GM23338 (cell line): ENCODE measurements around the gene TMEM51. TPM values are rescaled to one million over a fixed set of nuclear protein-coding genes. Genes with fewer than 3 reads are reported as not detected.

Experiments
- ATAC-seq: fragments of 200-7000 bp; cut with Tn5 transposase; 3 replicates; pipeline ENCODE4 v1.9.1; 2020
- DNase-seq: peaks from one replicate; pipeline ENCODE4 v3.0.0-alpha.2; 2015; ENCODE audit warnings: low spot score
- H2AFZ ChIP-seq: fragments of 200-600 bp; sonication (generic); 2 replicates; pipeline ENCODE4 v1.8.0; 2016; ENCODE audit warnings: antibody characterized with exemption, mild to moderate bottlenecking, moderate library complexity
- H3F3A ChIP-seq: fragments of 200-600 bp; sonication (generic); replicated peaks from 2 replicates; pipeline ENCODE4 v1.8.0; 2017; ENCODE audit warnings: antibody characterized with exemption, mixed run types, low read depth
- H3K27ac ChIP-seq: fragments of 200-600 bp; sonication (generic); 2 replicates; pipeline ENCODE4 v1.6.1; 2016; ENCODE audit warnings: low read depth
- H3K27me3 ChIP-seq: fragments of 200-600 bp; sonication (generic); 2 replicates; pipeline ENCODE4 v1.8.0; 2016; ENCODE audit warnings: mild to moderate bottlenecking, mixed run types, moderate library complexity; ENCODE audit not compliant: insufficient read depth
- H3K36me3 ChIP-seq: fragments of 200-600 bp; sonication (generic); 2 replicates; pipeline ENCODE4 v1.8.0; 2016; ENCODE audit warnings: mild to moderate bottlenecking; ENCODE audit not compliant: insufficient read depth
- H3K4me1 ChIP-seq: fragments of 200-600 bp; sonication (generic); 2 replicates; pipeline ENCODE4 v1.8.0; 2016; ENCODE audit warnings: mild to moderate bottlenecking, moderate library complexity; ENCODE audit not compliant: insufficient read depth
- H3K4me2 ChIP-seq: fragments of 200-600 bp; sonication (generic); 2 replicates; pipeline ENCODE4 v1.7.1; 2017; ENCODE audit warnings: mixed run types
- H3K4me3 ChIP-seq: fragments of 200-600 bp; sonication (generic); 2 replicates; pipeline ENCODE4 v1.6.1; 2016; ENCODE audit warnings: mixed run types
- H3K79me2 ChIP-seq: fragments of 200-600 bp; sonication (generic); replicated peaks from 2 replicates; pipeline ENCODE4 v1.8.0; 2017; ENCODE audit warnings: mild to moderate bottlenecking; ENCODE audit not compliant: insufficient read depth
- H3K9me2 ChIP-seq: fragments of 200-600 bp; sonication (generic); 2 replicates; pipeline ENCODE4 v1.8.0; 2017; ENCODE audit not compliant: insufficient read depth
- H4K20me1 ChIP-seq: fragments of 200-600 bp; sonication (generic); replicated peaks from 2 replicates; pipeline ENCODE4 v1.8.0; 2017; ENCODE audit warnings: mild to moderate bottlenecking; ENCODE audit not compliant: insufficient read depth
- H3K27ac Mint-ChIP-seq: 2 replicates; pipeline ENCODE4 v1.8.0; 2020; ENCODE audit warnings: inconsistent platforms, mild to moderate bottlenecking, moderate library complexity, mixed read lengths
- H3K27me3 Mint-ChIP-seq: 3 replicates; pipeline ENCODE4 v1.8.0; 2022; ENCODE audit warnings: low read depth, mild to moderate bottlenecking, moderate library complexity, mixed read lengths, inconsistent platforms; ENCODE audit not compliant: insufficient read depth, poor library complexity
- H3K36me3 Mint-ChIP-seq: 3 replicates; pipeline ENCODE4 v1.8.0; 2021; ENCODE audit warnings: low read depth, mild to moderate bottlenecking, inconsistent platforms, moderate library complexity, mixed read lengths
- H3K4me1 Mint-ChIP-seq: 3 replicates; pipeline ENCODE4 v1.8.0; 2020; ENCODE audit warnings: mild to moderate bottlenecking, inconsistent platforms, mixed read lengths
- H3K4me3 Mint-ChIP-seq: 3 replicates; pipeline ENCODE4 v1.8.0; 2021; ENCODE audit warnings: moderate library complexity, mild to moderate bottlenecking, inconsistent platforms, mixed read lengths
- H3K9me3 Mint-ChIP-seq: 3 replicates; pipeline ENCODE4 v1.8.0; 2020; ENCODE audit warnings: moderate library complexity, mild to moderate bottlenecking, inconsistent platforms, mixed read lengths
- CTCF ChIP-seq, 2 experiments: fragments of 200-600 bp in 1 of 2; sonication (generic) in 1 of 2; conservative IDR thresholded peaks; 2 replicates each; pipeline versions ENCODE4 v1.5.1 to v1.6.1; 2016 to 2017; ENCODE audit warnings: antibody characterized with exemption in 2 of 2, low read depth in 2 of 2, mild to moderate bottlenecking in 2 of 2, moderate library complexity in 1 of 2
- ETS1 ChIP-seq: IDR thresholded peaks from 2 replicates; pipeline ENCODE4 v1.6.1; 2016; ENCODE audit warnings: antibody characterized with exemption
- EZH2phosphoT487 ChIP-seq: fragments of 200-600 bp; sonication (generic); IDR thresholded peaks from one replicate; pipeline ENCODE4 v1.8.1; 2018; ENCODE audit warnings: antibody characterized with exemption; ENCODE audit not compliant: unreplicated experiment
- JUNB ChIP-seq: IDR thresholded peaks from one replicate; pipeline ENCODE4 v1.6.1; 2016; ENCODE audit warnings: antibody characterized with exemption; ENCODE audit not compliant: unreplicated experiment
- POLR2AphosphoS5 ChIP-seq: IDR thresholded peaks from 2 replicates; pipeline ENCODE4 v1.6.1; 2016; ENCODE audit warnings: antibody characterized with exemption, low read depth
- STAT1 ChIP-seq: IDR thresholded peaks from one replicate; pipeline ENCODE4 v1.6.1; 2016; ENCODE audit warnings: antibody characterized with exemption; ENCODE audit not compliant: unreplicated experiment
- ZNF331 ChIP-seq: fragments of 250-450 bp; sonication (Bioruptor Pico); IDR thresholded peaks from 2 replicates; pipeline ENCODE4 v1.5.0; 2020; ENCODE audit warnings: low read depth, mild to moderate bottlenecking, moderate library complexity
- polyA plus RNA-seq: library from polyadenylated mRNA; unstranded; fragments of >200 nt; fragmentation: Nextera tagmentation; extraction: Ambion mirVana; gene quantifications from 2 replicates; pipeline ENCODE4 v1.2.1, GENCODE V29; 2016
- total RNA-seq: library from RNA; depleted of rRNA; stranded (reverse); fragments of >200 nt; shearing (Covaris generic); gene quantifications from 2 replicates; pipeline ENCODE4 v1.2.3, GENCODE V29; 2014
- TF ChIP-seq, protein P1 (sequence below): fragments of 250-450 bp; sonication (Bioruptor Pico); IDR thresholded peaks from 2 replicates; pipeline ENCODE4 v1.5.0; 2020; ENCODE audit warnings: mild to moderate bottlenecking, moderate library complexity

Gene TMEM51
- total and polyA plus RNA-seq, 2 experiments from 2014 or later: 4.0 to 5.2 TPM

DNA sequence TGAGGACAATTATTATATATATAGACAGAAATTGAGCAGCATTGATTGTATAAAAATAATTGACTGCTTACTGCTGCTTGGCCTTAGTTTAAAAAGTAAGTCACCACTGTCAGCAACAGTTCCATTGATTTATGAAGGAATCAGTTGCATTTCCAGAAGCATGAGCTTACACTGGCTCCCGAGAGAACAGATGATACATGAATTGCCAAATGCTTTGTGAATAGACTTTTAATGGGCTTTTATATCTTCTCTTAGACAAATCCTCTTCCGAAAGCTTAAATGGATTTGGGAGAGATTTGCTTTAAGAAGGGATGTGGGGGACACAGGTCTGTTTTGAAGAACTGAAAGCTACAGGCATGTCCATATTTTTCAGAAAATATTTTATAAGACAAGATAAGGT, 101.0 kb downstream of the TMEM51 start:
- Mint-ChIP-seq H3K4me1 (peaks cover 7% of the 10 kb centered on the region), H3K27ac (no peak overlapping the region), H3K9me3 (no peaks in the 10 kb centered on the region), H3K36me3 (no peaks in the 10 kb centered on the region), H3K27me3 (peaks cover 3% of the 10 kb centered on the region), H3K4me3 (no peak overlapping the region)
- H3K4me1 ChIP-seq: no peaks in the 10 kb centered on the region
- no peaks in the 10 kb centered on the region for H4K20me1 ChIP-seq
- no peak overlapping the region for H3K4me3 ChIP-seq
- H3F3A ChIP-seq: no peaks in the 10 kb centered on the region
- H3K27me3 ChIP-seq: no peaks in the 10 kb centered on the region
- H3K36me3 ChIP-seq: no peaks in the 10 kb centered on the region
- H3K9me2 ChIP-seq: no peaks in the 10 kb centered on the region
- no peak overlapping the region for H3K27ac ChIP-seq
- DNase-seq (no peak), ATAC-seq (no peak)
- H3K4me2 ChIP-seq: no peak overlapping the region
- no peak overlapping the region for H2AFZ ChIP-seq
- no peaks in the 10 kb centered on the region for H3K79me2 ChIP-seq
- TF ChIP-seq EZH2phosphoT487: no peak
- no peak for TF ChIP-seq CTCF (conservative IDR thresholded peaks at IDR 0.05; ENCODE audit: low read depth in 2 of 2)
- no peak for TF ChIP-seq ETS1
- TF ChIP-seq, protein P1, sequence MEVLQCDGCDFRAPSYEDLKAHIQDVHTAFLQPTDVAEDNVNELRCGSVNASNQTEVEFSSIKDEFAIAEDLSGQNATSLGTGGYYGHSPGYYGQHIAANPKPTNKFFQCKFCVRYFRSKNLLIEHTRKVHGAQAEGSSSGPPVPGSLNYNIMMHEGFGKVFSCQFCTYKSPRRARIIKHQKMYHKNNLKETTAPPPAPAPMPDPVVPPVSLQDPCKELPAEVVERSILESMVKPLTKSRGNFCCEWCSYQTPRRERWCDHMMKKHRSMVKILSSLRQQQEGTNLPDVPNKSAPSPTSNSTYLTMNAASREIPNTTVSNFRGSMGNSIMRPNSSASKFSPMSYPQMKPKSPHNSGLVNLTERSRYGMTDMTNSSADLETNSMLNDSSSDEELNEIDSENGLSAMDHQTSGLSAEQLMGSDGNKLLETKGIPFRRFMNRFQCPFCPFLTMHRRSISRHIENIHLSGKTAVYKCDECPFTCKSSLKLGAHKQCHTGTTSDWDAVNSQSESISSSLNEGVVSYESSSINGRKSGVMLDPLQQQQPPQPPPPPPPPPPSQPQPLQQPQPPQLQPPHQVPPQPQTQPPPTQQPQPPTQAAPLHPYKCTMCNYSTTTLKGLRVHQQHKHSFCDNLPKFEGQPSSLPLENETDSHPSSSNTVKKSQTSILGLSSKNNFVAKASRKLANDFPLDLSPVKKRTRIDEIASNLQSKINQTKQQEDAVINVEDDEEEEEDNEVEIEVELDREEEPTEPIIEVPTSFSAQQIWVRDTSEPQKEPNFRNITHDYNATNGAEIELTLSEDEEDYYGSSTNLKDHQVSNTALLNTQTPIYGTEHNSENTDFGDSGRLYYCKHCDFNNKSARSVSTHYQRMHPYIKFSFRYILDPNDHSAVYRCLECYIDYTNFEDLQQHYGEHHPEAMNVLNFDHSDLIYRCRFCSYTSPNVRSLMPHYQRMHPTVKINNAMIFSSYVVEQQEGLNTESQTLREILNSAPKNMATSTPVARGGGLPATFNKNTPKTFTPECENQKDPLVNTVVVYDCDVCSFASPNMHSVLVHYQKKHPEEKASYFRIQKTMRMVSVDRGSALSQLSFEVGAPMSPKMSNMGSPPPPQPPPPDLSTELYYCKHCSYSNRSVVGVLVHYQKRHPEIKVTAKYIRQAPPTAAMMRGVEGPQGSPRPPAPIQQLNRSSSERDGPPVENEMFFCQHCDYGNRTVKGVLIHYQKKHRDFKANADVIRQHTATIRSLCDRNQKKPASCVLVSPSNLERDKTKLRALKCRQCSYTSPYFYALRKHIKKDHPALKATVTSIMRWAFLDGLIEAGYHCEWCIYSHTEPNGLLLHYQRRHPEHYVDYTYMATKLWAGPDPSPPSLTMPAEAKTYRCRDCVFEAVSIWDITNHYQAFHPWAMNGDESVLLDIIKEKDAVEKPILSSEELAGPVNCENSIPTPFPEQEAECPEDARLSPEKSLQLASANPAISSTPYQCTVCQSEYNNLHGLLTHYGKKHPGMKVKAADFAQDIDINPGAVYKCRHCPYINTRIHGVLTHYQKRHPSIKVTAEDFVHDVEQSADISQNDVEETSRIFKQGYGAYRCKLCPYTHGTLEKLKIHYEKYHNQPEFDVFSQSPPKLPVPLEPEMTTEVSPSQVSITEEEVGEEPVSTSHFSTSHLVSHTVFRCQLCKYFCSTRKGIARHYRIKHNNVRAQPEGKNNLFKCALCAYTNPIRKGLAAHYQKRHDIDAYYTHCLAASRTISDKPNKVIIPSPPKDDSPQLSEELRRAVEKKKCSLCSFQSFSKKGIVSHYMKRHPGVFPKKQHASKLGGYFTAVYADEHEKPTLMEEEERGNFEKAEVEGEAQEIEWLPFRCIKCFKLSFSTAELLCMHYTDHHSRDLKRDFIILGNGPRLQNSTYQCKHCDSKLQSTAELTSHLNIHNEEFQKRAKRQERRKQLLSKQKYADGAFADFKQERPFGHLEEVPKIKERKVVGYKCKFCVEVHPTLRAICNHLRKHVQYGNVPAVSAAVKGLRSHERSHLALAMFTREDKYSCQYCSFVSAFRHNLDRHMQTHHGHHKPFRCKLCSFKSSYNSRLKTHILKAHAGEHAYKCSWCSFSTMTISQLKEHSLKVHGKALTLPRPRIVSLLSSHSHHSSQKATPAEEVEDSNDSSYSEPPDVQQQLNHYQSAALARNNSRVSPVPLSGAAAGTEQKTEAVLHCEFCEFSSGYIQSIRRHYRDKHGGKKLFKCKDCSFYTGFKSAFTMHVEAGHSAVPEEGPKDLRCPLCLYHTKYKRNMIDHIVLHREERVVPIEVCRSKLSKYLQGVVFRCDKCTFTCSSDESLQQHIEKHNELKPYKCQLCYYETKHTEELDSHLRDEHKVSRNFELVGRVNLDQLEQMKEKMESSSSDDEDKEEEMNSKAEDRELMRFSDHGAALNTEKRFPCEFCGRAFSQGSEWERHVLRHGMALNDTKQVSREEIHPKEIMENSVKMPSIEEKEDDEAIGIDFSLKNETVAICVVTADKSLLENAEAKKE: no peak
- no peak for TF ChIP-seq STAT1
- TF ChIP-seq POLR2AphosphoS5: no peak
- TF ChIP-seq JUNB: no peak
- TF ChIP-seq ZNF331: no peak
